ENCODE data around the gene CYTH1.
"Not testable (repeated sequence)": the region's sequence is repeated elsewhere in the genome, so short reads cannot be mapped to it uniquely, and the experiment has no call there.

The CYTH1 gene

DNA sequence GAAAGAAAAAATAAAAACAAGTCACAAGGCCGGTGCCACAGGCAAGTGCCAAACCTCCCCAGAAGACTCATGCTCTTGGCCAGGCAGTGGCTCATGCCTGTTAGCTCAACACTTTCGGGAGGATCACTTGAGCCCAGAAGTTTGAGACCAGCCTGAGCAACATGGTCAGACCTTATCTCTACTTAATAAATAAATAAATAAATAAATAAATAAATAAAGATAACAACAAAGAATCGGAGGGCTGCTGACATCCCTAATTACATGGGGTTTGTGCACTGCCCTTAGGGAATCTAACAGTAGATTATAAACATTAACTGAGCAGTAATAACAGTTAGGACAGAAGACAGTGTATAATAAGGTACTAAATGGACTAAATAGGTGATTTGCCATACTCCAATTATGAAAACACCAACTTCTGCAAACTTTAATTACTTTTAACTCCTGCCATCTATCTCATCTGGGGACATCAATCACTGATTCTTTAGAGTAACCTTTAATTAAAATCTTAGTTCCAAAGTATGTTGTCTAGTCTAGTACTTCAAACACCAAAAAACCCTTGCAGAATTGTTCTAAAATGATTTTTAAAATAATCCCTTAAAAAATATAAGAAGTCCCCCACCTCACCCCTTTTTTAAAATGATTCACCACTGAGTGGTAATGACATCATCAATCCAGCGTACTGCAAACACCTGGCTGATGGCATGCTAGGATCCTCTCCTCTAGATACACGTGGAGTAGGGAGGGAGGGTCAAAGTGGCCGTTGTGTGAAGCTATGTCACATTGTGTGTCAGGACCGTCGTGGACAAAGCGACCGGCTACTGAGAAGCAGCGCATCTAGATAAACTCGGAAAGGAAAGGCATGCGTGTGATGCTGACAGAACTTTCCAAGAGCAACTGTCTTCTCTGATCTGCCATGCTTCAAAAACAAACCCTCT is 28.5 kb downstream of the CYTH1 start:
- peak; percentile 40 for DNase-seq

DNA sequence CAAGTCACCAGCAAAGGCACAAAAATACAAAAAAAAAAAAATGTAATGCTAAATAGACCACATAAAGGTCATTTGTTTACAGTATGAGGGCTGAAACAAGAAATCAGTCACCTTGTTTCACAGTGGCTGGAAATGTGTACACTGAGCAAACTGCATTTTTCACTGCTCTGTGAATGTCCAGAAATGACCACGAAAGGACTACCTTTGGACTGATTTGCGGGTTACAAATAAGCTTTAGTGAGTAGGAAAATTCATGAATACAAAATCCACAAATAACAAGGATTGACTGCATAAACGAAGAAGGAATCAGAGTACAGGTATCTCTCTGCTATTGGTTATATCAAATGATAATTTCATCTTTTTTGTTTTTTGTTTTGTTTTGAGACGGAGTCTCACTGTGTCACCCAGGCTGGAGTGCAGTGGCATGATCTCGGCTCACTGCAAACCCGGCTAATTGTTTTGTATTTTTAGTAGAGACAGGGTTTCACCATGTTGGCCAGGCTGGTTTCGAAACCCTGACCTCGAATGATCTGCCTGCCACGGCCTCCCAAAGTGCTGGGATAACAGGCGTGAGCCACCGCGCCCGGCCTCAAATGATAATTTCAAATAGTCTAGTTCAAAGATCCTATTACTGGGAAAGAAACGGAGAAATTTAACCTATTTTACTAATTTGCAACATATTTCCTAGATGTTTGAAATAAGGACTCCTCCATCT is 30.5 kb downstream of the CYTH1 start:
- DNase-seq, result no peak

DNA sequence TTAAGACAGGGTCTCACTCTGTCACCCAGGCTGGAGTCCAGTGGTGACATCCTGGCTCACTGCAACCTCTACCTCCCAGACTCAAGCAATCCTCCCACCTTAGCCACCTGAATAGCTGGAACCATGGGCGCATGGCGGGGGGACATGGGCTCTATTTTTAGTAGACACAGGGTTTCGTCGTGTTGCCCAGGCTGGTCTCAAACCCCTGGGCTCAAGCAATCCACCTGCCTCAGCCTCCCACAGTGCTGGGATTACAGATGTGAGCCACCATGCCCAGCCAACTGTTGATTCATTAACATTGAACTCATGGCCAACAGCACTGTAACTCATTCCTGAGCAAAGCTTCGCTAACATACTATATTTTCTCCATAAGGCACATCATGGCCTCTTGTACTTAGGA is 31.1 kb downstream of the CYTH1 start:
- not testable (repeated sequence) for DNase-seq

DNA sequence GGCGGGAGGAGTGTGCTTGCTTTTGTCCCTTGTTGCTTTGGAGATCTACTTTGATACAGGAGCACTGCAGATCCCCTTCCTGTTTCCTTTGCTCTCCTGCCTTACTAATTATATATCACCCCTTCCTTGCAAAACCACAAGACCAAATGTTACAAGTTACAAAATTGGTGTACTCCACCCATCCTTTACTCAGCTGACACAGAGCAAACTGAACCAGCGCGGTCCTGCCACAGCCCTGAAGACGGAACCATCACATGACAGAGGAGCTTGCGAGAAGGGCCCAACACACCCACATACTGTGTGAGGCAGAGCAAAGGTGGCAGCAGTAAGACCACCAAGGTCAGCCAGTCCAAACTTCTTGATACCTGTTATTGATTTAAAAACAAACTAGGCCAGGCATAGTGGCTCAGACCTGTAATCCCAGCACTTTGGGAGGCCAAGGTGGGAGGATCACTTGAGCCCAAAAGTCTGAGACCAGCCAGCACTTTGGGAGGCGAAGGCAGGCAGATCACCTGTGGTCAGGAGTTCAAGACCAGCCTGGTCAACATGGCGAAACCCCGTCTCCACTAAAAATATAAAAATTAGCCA is 33.2 kb downstream of the CYTH1 start:
- DNase-seq, result peak; percentile 61

DNA sequence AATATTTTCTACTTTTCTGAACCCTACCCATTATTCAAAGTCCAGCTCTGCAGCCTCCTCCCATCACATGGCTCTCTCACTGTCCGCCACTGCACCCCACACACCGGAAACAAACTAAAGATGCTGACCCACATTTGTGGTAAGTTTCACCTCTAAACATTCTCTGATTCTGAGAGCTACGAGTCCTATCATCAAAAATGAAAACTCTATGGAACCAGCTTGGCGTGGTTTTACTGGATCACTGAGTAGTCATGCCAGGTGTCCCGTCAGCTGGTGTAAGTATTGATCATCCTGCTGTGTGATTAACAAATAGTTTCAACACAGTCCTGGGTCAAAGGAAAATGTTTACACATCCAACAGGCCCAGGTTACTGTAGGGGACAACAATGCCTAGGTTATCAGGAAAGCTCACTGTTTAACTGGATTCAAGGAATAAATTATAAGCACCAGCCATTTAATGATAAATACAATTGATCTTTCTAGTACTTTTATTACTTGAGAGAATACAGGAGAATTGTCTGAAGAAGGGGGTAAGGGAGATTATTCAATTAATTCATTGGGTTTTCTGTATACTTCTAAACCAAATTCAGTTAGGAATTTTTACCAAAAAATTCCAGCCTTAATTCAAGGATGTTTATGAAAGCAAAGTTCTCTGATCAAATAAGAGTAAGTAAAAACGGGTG is 33.9 kb downstream of the CYTH1 start:
- DNase-seq, result peak; percentile 34

DNA sequence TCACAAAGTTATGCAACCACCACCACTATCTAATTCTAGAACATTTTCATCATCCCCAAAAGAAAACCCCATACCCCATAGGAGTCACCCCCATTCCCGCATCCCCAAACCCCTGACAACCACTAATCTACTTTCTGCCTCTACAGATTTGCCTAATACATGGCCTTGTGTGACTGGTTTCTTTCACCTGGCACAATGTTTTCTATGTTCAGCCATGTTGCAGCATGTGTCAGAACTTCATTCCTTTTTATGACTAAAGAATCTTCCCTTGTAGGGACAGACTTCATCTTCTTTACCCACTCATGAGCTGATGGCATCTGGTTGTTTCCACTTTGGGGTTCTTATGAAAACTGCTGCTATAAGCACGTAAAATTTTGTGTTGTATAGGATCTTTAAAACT is 34.6 kb downstream of the CYTH1 start:
- no peak for DNase-seq

DNA sequence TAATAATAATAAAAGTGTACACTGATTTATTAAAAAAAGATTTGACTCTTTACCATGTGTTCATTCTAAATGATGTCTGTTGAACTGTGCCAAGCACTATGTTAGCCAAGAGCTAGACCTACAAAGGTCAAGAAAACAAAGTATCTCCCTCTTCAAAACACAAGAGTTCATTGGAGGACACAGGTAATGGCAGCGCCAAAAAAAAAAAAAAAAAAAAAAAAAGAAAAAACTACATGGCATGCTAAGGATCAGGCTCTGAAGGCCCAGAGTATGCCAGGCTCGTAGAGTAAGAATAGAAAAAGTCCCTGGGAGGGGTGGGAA is 35.2 kb downstream of the CYTH1 start:
- no peak for DNase-seq

DNA sequence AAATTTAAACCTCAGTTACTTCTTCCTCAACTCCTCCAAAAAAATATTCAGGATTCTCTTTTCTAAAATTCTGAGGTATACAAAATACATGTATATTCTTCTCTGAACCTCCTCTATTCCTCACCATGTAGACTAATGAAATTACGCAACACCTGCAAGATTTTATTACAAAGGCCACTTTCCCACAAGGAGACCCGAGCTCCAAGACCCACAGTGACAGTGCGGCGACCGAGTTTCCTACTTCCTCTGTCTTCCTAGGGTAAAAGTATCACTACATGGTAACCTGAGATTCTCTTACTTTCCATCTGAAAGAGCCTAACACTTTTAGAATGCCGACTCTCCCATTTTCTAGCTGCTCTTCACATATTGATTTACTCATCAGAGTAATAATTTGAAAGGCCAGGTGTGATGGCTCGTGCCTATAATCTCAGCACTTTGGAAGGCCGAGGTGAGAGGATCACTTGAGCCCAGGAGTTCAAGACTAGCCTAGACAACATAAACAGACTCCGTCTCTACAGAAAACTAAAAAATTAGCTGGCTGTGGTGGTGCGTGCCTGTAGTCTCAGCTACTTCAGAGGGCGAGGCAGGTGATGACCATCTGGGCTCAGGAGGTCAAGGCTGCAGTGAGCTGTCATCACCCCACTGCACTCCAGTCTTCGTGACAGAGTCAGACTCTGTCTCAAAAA is 35.7 kb downstream of the CYTH1 start:
- DNase-seq, result no peak

DNA sequence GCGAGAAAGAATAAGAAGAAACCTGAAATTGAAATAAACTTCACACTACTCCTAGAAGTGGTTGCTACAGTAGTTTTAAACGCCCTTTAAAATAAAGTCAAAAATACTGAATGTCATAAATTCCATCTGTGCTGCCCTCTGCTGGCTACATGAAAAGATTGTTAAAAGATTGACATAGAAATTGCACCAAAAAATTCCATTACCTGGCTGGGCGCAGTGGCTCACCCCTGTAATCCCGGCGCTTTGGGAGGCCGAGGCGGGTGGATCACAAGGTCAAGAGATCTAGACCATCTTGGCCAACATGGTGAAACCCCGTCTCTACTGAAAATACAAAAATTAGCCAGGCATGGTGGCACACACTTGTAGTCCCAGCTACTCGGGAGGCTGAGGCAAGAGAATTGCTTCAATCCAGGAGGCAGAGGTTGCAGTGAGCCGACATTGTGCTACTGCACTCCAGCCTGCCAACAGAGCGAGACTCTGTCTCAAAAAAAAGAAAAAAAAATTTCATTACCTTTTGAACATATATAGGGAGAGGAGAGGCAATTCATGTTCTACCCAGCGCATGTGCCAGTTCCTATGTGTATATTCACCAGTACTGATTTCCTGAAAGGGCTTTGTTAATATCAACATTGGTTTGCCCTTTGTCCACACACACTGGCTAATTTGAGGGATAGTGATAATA is 36.5 kb downstream of the CYTH1 start:
- DNase-seq, result peak; percentile 48

DNA sequence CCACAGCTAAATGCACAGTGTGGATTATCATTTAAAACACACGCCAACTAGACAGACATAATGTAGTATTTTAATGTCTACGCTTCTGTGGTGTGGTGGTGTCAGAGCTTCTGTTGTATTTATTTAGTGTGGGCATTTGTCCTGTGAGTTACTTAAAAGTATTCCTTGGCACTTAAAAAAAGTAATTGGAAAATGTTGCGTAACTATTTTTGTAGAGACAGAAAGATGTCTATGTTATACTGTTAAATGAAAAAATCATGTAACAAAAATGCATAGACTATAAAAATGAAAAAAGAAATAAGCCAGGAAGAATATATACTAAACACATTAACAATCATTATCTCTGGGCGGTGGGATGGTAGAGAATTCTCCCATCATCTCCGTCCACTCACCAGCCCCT is 39.2 kb downstream of the CYTH1 start:
- DNase-seq, result no peak

DNA sequence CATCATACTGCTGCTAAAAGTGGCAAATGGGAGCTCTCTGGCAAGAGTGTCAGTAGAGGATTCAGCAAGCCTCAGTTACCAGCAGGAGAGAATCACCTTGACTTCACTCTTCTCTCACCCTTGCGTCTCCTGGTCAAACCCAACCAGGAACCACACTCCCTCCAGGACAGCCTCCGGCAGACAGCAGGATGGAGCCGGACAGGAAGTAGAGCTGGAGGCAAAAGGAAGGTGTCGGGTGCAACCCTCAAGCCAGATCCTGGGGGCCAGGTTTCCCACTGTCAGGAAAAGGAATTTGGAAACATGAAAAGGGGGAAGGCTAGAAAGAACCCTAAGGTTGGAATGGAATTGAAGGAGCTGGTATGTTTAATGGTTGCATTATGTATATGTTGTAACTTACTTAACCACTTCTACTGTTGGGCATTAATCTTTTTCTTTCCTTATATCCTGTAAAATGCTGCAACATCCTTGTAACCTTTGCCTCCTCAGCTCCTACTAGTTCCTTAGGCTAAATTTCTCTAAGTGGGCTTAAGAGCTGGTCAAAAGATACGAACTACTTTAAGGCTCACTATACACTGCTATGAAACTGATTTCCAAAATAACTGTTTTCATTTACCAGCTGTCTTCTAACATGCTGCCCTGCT is 40.3 kb downstream of the CYTH1 start:
- DNase-seq, result no peak

DNA sequence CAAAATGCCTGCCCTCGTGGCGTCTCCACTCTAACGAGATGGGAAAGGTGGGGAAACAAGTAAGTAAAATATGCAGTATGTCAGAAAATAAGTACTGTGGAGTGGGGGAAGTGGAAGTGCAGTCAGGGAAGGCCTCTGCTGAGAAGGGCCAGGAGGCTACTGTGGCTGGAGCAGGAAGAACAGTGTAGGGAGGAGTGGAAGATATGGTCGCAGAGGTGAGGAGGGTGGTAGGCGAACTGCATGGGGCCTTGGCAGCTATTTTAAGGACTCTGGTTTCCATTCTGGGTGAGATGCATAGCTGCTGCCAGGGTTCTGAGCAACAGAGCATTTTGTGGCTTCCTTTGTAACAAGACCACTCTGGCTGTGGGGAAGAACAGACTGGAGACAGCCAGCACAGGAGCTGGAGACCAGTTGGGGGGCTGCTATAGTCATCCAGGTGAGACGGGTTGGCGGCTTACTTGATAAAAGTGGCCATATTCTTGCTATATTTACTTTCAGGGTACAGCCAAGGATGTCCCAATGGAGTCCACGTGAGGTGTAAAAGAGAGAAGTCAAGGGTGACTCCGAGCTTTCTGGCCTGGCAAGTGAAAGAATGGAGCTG is 42.6 kb downstream of the CYTH1 start:
- DNase-seq, result no peak

DNA sequence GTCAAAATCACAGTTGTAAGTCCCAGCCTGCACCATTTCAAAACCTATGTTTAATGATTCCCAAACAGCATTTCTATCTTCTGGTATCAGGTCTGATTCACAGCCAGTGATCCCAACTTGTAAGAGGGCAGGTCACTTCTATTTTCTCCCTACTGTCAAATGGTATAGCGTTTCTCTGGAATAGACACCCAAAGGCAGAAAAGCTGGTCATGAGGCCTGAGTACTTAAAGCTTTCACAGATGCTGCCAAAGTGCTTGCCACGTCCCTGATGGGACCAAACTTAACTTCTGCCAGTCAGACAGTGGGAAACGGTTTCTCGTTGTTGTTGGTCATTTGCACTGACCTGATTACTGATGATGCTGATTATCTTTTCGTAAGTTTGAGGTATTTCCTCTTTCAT is 43.4 kb downstream of the CYTH1 start:
- DNase-seq, result no peak

DNA sequence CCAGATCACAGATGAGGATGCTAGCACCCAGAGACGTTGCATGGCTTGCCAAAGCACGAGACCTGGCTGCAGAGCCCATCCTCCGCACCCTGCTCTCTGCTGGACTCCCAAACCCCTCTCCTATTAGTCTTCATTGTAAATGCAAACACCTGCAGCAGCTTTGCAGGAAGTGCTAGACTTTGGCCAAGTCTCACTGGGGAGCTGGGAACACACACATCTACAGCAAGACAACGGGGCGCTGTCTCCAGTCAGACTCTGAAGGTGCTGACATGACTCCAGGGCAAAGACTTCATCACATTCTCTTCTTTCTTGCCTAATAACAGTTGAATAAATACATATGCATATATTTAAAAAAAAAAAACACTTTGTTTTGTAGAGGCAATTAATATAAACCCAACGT is 43.8 kb downstream of the CYTH1 start:
- no peak for DNase-seq

DNA sequence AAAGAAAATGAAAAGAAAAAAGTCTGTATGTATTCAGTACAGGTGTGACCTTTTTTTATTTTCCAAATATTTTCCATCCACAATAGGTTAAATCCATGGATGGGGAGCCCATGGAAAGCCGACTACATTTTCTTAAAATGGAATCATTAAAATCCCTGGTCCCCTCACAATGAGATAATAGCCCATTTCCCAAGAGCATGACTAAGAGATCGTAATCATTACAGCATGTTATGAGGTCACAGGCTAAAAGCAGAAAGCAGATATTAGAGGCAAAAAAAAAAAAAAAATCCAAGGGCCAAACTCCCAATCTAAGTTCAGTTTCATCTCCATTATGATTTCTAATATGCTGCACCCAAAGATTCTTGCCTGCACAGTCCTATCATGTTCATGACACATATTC is 44.7 kb downstream of the CYTH1 start:
- no peak for DNase-seq

DNA sequence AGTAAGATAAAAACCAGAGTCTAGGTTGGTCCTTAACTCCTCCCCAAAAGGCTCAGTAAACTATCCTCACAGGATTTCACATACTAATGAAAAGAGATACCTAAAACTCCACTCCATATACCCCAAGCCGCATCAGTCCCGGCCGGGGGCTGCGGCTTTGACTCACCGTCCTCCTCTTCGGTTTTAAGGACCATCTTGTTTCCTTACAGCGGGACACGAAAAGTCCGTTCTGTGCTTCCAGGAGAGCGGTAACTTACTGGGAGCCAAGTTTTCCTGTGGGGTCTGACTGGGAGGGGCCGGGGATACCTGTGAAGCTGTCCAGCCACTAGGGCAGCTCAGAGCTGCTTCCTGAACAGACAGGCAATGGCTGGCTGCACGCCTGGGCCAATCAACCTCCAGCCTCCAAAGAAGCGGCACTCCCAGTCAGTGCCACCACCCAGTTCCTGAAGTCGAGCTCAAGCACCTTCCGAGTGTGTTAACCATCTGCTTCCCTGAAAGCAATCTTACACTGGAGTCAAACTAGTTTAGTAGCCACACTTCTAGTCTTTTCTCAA is 45.5 kb downstream of the CYTH1 start:
- DNase-seq, result peak; percentile 55

DNA sequence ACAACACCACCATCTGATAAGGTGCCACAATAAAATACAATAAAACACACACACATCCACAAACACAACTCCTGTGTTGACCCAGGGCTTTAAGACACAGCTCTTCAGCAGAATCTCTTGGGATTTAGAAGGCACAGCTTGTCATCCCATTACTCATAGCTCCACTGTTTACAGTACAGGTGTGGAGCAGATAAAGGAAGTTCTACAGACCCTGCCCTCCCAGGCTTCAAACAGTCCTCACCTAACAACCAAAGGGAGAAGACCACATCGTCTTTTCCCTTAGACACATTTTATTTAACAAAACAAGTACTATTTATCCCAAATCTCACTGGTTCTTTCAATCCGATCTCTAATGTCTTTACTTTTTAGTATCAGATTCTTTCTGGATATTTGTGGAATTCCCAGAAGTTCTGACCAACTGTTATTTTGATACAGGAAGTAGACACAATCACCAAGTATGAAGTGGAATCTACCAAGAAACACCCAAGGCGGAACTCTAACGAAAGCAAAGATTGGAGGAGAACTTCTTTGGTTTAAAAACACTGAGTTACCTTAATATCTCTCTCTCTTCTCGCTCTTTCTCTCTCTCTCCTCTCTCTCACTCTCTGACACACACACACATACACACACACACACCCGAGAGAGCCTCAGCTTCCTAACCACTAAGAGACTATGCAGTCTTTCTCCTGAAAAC is 46.1 kb downstream of the CYTH1 start:
- no peak for DNase-seq

DNA sequence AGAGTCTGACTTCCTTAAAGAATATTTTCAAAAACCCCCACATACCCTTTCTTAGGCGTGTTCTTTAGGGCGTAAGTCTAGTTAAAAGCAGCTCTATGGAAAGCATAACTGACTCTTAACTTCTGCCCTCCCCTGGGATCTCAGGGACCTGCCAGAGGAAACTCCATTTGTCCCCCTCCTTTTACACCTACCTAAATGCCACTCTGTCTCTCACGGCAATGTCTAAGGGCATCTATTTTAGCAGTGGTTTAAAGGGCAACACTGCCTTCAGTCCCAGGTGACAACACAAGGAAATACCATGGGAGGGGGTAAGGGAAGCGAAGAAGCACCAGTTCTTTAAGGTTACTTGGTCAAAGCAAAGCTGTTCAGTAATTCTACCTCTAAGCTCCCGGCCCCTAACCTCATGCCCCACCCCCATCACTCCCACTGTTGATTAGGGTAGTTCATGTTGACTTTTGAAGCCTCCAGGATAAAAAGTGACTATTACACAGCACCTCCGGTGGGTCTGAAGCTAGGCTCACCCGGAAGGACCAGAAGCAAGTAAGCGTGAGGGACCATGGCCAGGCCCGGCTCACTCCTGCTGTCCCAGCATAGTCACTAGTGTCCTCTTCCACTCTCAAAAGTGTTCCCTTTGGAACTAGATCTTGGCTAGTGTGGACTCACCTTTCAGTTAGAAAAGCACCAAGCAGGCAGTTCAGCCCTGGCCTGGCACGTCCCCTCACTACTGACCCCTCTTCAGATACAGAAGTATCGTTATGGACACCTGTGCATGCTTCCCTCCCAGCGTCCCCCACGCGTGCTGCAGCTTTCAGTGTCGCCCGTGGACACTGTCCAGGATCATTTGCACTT is 47.1 kb downstream of the CYTH1 start:
- no peak for DNase-seq

DNA sequence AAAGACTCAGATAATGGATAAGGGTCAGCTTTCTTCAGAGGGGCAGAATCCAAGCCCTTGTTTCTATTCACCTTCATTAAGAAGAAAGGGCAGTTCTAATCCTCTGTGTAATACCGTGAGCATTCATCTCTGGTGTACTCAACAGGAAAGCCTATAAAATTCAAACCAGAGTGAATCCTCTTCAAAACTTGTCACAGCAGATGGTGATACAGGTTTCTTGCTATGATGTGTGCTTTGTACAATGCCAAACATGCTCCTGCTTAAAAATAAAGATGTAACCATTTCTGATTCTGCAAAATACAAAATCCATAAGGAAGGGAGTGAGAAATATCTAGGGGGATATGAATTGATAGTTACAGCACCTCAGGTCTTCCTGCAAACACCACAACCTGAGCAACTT is 49.7 kb downstream of the CYTH1 start:
- DNase-seq, result no peak

Measured in activated naive CD4-positive, alpha-beta T cell treated with anti-CD3 and anti-CD28 coated beads, Interleukin-2, amount 50 U/mL, for 16 hours (primary cell).